ENCODE results near the gene STAU1. TPM values are rescaled to one million over a fixed set of nuclear protein-coding genes. Genes with fewer than 3 reads are reported as not detected.

The STAU1 gene, protein sequence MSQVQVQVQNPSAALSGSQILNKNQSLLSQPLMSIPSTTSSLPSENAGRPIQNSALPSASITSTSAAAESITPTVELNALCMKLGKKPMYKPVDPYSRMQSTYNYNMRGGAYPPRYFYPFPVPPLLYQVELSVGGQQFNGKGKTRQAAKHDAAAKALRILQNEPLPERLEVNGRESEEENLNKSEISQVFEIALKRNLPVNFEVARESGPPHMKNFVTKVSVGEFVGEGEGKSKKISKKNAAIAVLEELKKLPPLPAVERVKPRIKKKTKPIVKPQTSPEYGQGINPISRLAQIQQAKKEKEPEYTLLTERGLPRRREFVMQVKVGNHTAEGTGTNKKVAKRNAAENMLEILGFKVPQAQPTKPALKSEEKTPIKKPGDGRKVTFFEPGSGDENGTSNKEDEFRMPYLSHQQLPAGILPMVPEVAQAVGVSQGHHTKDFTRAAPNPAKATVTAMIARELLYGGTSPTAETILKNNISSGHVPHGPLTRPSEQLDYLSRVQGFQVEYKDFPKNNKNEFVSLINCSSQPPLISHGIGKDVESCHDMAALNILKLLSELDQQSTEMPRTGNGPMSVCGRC
- total RNA-seq, result 70.8 to 72.8 TPM (median 71.4 TPM) in 3 replicates

GRCh38 chr20:49187851-49188641, at the start of gene STAU1:
Gene STAU1, minus strand, starts transcription at chr20:49188334. Its CDS starts 22,133 bp downstream, at chr20:49166201.
- TF ChIP-seq CTCF (IDR thresholded peaks at IDR 0.05; ENCODE audit: unreplicated experiment), result no peak
- Mint-ChIP-seq H3K4me3 (peak within 1 kb of the TSS; percentile 75), H3K27ac (peak within 1 kb of the TSS; percentile 95), H3K9me3 (no peaks in the 10 kb centered on the region), H3K36me3 (no peaks in the 10 kb centered on the region), H3K4me1 (peaks cover 24% of the 10 kb centered on the region), H3K27me3 (ENCODE audit: low read depth) (no peaks in the 10 kb centered on the region)
- peak; percentile 91 to 94 for DNase-seq (ENCODE audit: low spot score in 2 of 2, unreplicated experiment in 2 of 2)

- TF ChIP-seq CTCF (IDR thresholded peaks at IDR 0.05; ENCODE audit: unreplicated experiment), result no peak
- H3K9me3 Mint-ChIP-seq, result no peaks in the 10 kb centered on the region
- H3K4me1 Mint-ChIP-seq, result no peaks in the 10 kb centered on the region
- no peak for DNase-seq (ENCODE audit: low spot score in 2 of 2, unreplicated experiment in 2 of 2)
- no peak overlapping the region for H3K27ac Mint-ChIP-seq
- no peak overlapping the region for H3K4me3 Mint-ChIP-seq
- H3K27me3 Mint-ChIP-seq (ENCODE audit: low read depth), result no peaks in the 10 kb centered on the region
- peaks cover 48% of the 10 kb centered on the region for H3K36me3 Mint-ChIP-seq
Observed at GRCh38 chr20:49237531-49237930, 49.4 kb upstream of the STAU1 start.

GRCh38 chr20:49236301-49236700, 48.2 kb upstream of the STAU1 start:
- no peaks in the 10 kb centered on the region for H3K27me3 Mint-ChIP-seq (ENCODE audit: low read depth)
- H3K27ac Mint-ChIP-seq, result no peak overlapping the region
- DNase-seq (ENCODE audit: low spot score in 2 of 2, unreplicated experiment in 2 of 2), result no peak
- TF ChIP-seq CTCF (IDR thresholded peaks at IDR 0.05; ENCODE audit: unreplicated experiment), result no peak
- no peaks in the 10 kb centered on the region for H3K9me3 Mint-ChIP-seq
- peaks cover 47% of the 10 kb centered on the region for H3K36me3 Mint-ChIP-seq
- H3K4me3 Mint-ChIP-seq, result no peak overlapping the region
- peaks cover 2% of the 10 kb centered on the region for H3K4me1 Mint-ChIP-seq

DNA sequence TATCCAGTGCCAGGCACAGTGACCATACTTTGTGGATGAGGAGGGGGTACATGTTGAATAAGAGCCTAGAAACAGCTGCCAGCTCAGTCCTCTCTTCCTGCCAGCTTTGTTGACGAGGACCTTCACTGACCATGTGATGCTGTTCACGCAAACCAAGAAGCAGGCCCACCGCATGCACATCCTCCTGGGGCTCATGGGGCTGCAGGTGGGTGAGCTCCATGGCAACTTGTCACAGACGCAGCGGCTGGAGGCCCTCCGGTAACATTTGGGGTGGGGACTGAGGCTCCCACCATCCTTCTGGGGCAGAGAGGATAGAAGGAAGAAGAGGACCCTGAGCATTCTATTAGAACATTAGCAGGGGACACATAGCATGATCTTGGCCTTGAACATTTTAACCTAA, 46.7 kb upstream of the STAU1 start:
- no peak overlapping the region for H3K27ac Mint-ChIP-seq
- no peak overlapping the region for H3K4me3 Mint-ChIP-seq
- H3K4me1 Mint-ChIP-seq, result peaks cover 14% of the 10 kb centered on the region
- peaks cover 58% of the 10 kb centered on the region for H3K36me3 Mint-ChIP-seq
- no peaks in the 10 kb centered on the region for H3K9me3 Mint-ChIP-seq
- no peak for DNase-seq (ENCODE audit: low spot score in 2 of 2, unreplicated experiment in 2 of 2)
- no peak for TF ChIP-seq CTCF (IDR thresholded peaks at IDR 0.05; ENCODE audit: unreplicated experiment)
- H3K27me3 Mint-ChIP-seq (ENCODE audit: low read depth), result no peaks in the 10 kb centered on the region

DNA sequence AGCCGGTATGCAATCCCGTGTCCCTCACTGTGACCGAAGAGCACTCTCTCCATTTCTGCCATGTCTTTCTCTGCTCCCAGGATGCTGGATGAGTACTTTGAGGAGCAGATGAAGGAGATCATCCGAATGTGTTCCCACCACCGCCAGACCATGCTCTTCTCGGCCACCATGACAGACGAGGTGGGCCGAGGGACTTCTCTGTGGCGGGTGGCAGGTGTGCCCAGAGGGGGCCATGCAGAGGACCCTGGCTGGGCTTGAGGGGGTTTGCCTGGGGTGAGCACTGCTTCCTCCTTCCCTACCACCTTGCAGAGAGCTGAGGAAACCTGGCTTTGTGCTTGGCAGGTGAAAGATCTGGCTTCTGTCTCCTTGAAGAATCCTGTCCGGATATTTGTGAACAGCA, 45.1 kb upstream of the STAU1 start:
- H3K27ac Mint-ChIP-seq, result no peak overlapping the region
- no peaks in the 10 kb centered on the region for H3K27me3 Mint-ChIP-seq (ENCODE audit: low read depth)
- peaks cover 53% of the 10 kb centered on the region for H3K36me3 Mint-ChIP-seq
- TF ChIP-seq CTCF (IDR thresholded peaks at IDR 0.05; ENCODE audit: unreplicated experiment), result no peak
- peaks cover 14% of the 10 kb centered on the region for H3K4me1 Mint-ChIP-seq
- H3K9me3 Mint-ChIP-seq, result no peaks in the 10 kb centered on the region
- no peak overlapping the region for H3K4me3 Mint-ChIP-seq
- no peak for DNase-seq (ENCODE audit: low spot score in 2 of 2, unreplicated experiment in 2 of 2)

All from mesothelial cell of epicardium (in vitro differentiated cells).